ENCODE data around the gene SRPK3.
"Not testable (repeated sequence)": the region's sequence is repeated elsewhere in the genome, so short reads cannot be mapped to it uniquely, and the experiment has no call there.

Gene SRPK3

GRCh38 chrX:153814591-153815315, 33.9 kb downstream of the SRPK3 start:
- no peak for DNase-seq

DNA sequence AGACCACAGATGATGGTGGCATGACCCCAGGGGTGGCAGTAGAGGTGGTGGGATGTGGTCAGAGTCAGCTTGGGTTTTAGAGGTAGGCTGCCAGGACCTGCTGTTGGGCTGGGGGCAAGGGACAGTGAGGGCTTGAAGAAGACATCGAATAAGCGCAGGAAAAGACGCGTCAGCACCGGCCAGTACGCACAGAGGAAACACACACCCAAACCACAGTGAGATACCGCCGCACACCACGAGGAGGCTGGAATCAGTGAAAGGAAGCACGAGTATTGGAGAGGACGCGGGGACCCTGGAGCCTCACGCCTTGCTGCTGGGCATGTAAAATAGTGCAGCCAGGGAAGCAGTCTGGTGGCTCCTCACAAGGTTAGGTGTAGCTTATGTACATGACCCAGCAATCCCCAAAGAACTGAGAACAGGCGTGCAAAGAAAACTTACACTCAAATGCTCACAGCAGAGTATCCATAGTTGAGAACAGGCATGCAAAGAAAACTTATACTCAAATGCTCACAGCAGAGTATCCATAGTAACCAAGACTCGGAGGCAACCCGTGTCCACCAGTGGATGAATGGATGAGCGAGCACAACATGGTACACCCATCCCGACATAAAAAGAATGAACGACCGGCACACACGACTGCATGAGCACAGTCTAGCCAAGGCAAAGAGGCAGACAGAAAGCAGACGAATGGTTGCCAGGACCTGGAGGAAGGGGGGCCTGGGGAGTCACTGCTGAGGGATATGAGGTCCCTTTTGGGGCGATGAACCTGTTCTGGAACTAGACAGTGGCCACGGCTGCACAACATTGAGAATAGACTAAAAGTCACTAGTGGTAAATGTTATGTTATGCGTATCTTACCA, 36.2 kb downstream of the SRPK3 start:
- DNase-seq = no peak

GRCh38 chrX:153818064-153818463, 37.2 kb downstream of the SRPK3 start:
- not testable (repeated sequence) for DNase-seq

GRCh38 chrX:153818571-153819383, 37.9 kb downstream of the SRPK3 start:
- no peak for DNase-seq

DNA sequence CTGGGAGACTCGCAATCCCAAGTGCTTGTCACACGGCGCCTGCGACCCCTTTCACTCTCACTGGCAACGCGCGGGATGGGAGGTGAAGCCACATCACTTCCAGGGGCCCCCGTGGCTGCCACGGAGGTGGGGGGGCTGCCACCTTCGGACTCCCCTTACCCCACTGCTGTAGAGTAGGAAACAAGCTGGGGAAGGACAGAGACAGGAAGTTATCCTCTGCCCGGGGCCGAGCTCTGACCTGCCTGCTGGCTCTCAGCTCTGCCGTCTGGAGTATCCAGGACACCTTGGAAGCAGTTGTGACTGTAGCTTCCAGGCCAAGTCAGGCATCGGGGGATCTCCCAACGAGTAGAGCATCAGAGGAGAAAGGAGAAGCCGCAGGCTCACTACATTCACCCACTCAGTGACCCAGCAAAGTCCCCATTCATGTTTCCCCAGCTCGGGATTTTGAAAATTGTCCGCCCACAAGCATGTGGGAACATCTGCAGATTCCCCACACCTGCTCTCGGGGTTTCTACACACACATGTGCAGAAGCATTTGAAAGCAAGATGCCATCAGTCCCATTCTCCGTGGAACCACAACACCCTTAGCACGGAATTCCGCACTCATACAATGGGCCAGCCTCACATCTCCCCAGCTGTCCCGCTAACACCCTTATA, 38.7 kb downstream of the SRPK3 start:
- no peak for DNase-seq

GRCh38 chrX:153820601-153821000, 39.8 kb downstream of the SRPK3 start:
- DNase-seq = no peak

DNA sequence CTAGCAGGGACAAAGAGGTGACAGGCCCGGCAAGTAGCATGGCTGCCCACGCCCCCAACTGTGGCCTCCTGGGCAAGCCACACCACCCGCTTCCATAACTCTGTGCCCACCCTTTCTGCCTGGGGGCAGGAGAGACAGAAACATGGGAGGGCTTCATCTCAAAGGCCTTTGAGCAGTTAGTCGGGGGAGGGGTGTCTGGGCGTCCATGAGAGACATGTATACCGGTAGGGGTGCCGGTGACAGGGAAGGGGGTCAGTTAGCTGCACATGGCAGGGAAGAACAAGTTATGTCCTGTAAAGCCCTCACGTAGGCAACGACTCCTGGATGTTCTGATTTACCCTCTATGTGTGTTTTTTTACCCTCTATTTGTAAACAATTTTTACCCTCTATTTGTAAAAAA, 40.2 kb downstream of the SRPK3 start:
- no peak for DNase-seq

- no peak for DNase-seq
Measured at GRCh38 chrX:153824348-153824747, 43.5 kb downstream of the SRPK3 start.

GRCh38 chrX:153825042-153825441, 44.2 kb downstream of the SRPK3 start:
- DNase-seq = no peak

- no peak for DNase-seq
Measured at GRCh38 chrX:153827016-153827415, 46.2 kb downstream of the SRPK3 start.

- DNase-seq = no peak
Measured at GRCh38 chrX:153827903-153828302, 47.1 kb downstream of the SRPK3 start.

DNA sequence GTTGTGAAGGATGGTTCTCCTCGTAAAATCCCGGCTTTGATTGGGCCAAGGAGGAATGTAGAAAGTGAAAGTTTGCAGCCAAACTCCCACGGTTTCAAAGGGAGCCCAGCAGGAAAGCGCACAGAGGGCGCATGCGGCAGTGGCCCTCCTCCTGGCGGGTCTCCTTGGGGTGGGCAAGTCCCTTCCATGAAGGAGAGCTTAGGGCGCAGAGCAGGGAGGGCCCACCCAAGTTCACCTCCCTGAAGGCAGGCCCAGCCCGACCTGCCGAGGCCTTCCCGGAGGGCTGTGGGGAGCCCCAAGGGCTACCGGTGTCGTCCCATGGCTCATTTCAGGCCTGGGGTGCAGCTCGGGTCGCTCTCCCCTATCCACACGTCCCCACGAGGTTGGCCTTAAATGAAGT, 47.5 kb downstream of the SRPK3 start:
- DNase-seq = no peak

DNA sequence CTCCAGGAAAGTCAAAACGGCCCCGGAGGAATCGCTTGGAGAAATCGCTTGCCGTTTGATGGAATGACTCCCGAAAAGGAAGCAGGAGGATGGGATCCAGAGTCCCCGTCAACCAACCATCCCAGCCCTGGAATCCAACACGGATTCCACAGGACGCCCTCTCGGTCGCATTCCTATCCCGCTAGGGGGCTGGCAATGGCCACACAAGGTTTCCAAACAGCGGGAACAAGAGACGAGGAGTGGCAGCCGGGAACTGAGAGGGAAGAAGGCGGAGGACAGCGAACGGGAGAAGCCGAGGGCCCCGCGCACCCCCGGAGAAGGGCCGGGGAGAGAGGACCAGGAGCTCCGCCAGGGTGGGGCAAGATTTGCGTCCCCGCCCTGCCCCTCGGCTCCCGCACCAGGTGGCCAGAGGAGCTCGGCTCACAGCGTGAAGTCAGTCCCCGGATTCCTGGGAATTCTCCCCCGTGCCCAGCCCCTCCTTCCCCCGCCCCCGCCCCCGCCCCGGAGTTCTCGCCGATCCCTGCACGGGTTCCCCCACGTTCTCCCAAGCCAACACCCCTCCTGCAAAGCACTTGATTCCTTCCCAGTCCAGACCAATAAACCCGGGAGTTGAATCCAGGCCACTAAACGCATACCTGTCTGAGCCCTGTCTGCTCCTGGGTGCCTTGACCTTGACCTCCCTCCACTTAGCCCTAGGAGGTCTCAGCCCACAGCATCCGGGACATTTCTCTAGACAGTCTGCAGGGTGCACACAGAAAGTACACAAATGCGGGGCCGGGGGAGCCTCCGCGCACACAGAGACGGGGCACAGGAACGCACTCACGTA, 48.1 kb downstream of the SRPK3 start:
- no peak for DNase-seq

- DNase-seq = no peak
Measured at GRCh38 chrX:153829549-153829798, 48.6 kb downstream of the SRPK3 start.

- no peak for DNase-seq
Measured at GRCh38 chrX:153829799-153830639, 49.2 kb downstream of the SRPK3 start, which contains the start of gene PDZD4. Gene PDZD4 (minus strand): TSS chrX:153830544. CDS start chrX:153830298, 246 bp downstream.

DNA sequence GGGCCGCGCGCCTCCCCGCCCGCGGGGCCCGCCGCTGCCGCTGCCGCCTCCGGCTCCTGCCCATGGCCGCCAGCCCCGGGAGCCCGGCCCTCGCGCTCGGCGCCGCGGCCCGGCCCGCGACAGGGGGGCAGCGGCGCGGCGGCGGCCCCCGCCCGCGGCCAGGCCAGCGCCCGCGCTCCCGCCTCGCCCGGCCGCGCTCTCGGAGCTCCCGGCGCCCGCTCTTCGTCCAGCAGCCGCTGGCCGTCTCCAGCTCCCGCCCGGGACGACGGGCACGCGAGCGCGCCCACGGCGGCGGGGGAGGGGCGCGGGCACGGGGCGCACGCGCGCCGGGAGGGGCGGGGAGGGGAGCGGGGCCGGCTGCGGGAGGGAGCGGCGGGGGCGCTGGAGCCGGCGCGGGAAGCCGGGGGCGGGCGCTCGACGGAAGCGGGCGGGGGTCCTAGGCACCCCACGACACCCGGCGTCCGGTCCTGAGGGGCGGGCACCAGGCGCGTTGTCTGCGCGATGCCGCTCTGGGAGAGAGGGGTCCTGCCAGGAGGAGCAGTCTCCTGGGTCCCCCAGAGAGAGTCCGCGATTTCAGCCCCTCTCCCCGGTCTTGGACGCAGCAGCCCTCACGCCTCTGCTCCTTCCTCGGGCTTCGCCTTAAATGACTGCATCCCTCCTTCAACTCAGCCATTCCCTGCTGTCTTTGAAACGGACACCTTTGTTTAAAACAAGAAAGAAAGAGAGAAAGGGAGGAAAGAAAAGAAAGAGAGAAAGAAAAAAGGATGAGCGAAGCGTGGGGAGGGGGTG, 50.0 kb downstream of the SRPK3 start:
- no peak for DNase-seq

DNA sequence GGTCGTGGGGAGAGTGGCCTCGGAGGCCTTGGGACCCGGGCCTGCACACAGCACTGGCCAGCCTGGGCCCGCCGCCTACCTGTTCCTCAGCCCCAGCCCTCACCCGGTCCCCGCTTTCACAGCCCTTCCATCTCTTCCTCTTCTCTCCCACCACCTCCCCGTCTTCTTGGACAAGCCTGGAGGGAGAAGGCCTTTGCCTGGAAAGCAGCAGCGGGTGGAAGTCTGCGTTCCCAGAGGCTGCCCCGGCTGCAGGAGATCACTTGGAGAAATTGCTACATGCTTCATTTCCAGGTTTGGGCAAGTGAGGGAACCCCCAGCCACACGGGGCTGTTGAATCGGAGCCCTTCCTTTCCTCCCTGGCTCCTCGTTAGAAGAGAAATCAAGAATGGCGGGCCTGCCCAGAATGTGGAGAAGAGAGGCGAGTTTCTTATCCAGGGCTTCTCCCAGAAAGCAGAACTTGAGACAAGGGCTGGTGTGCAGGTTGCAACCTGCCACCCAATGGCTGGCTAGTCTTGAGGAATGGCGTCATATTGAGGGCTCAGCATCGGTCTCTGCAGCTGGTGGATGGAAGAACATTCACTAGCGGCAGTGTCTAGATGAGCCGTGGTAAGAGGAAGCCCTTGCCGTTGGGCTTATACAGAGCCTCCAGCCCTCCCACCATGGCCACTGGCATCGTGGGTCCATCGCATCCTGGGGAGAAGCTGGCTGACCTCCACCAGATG, 50.7 kb downstream of the SRPK3 start:
- no peak for DNase-seq

- DNase-seq = no peak
Measured at GRCh38 chrX:153832728-153833127, 51.9 kb downstream of the SRPK3 start.
